IMR-90 (cell line): ENCODE results near the gene HACL1. TPM values are rescaled to one million over a fixed set of nuclear protein-coding genes. Genes with fewer than 3 reads are reported as not detected.

ENCODE experiments used
- ATAC-seq: fragments of 200-7000 bp; cut with Tn5 transposase; 2 replicates; pipeline ENCODE4 v1.9.1; 2020; ENCODE audit warnings: low read depth, mild to moderate bottlenecking, moderate library complexity
- BruUV-seq: library from RNA; stranded (reverse); fragments of 400-500 nt; replicated peaks from 2 replicates; lab custom pipeline; 2021; lab: Mats Ljungman, UMichigan
- CTCF ChIA-PET: fragments of 300-600 bp; formaldehyde crosslinking; extraction: SDS; loops from one replicate; lab custom pipeline; 2021; ENCODE audit warnings: antibody characterized with exemption; lab: Yijun Ruan, JAX
- POLR2A ChIA-PET: fragments of 300-600 bp; sonication (Branson Sonifier 250); formaldehyde crosslinking; loops from one replicate; lab custom pipeline; 2022; ENCODE audit warnings: antibody characterized with exemption; ENCODE audit not compliant: unreplicated experiment; lab: Charles Lee
- DNase-seq: peaks from one replicate; pipeline ENCODE4 v3.0.0; 2013
- H2AFZ ChIP-seq: replicated peaks from 2 replicates; pipeline ENCODE3; 2013; ENCODE audit warnings: low read length, mild to moderate bottlenecking; ENCODE audit not compliant: poor library complexity
- H2AK5ac ChIP-seq: 2 replicates; pipeline ENCODE4 v1.6.1; 2013; ENCODE audit warnings: low read depth, low read length, inconsistent platforms
- H2AK9ac ChIP-seq: replicated peaks from 2 replicates; pipeline ENCODE3; 2013; ENCODE audit warnings: mild to moderate bottlenecking, low read depth, low read length, moderate library complexity; ENCODE audit not compliant: poor library complexity
- H2BK120ac ChIP-seq: 2 replicates; pipeline ENCODE4 v1.6.1; 2013; ENCODE audit warnings: low read depth, low read length, inconsistent platforms
- H2BK15ac ChIP-seq: 3 replicates; pipeline ENCODE4 v1.6.1; 2013; ENCODE audit warnings: low read depth, low read length, inconsistent platforms
- H2BK20ac ChIP-seq: 2 replicates; pipeline ENCODE4 v1.6.1; 2013; ENCODE audit warnings: low read depth, mild to moderate bottlenecking, inconsistent platforms, low read length, moderate library complexity
- H2BK5ac ChIP-seq: 2 replicates; pipeline ENCODE4 v1.6.1; 2013; ENCODE audit warnings: mild to moderate bottlenecking, low read depth, low read length, inconsistent platforms; ENCODE audit not compliant: poor library complexity, severe bottlenecking
- H3K14ac ChIP-seq: replicated peaks from 2 replicates; pipeline ENCODE4 v1.6.1; 2013; ENCODE audit warnings: low read depth, low read length, inconsistent platforms
- H3K18ac ChIP-seq: 2 replicates; pipeline ENCODE4 v1.6.1; 2013; ENCODE audit warnings: low read depth, low read length, control low read depth
- H3K23ac ChIP-seq: 2 replicates; pipeline ENCODE4 v1.6.1; 2013; ENCODE audit warnings: low read depth, low read length, inconsistent platforms
- H3K27ac ChIP-seq: 2 replicates; pipeline ENCODE4 v1.5.1; 2013; ENCODE audit warnings: mild to moderate bottlenecking, control low read depth, low read length; ENCODE audit not compliant: insufficient read depth
- H3K27me3 ChIP-seq: 2 replicates; pipeline ENCODE4 v1.6.1; 2013; ENCODE audit warnings: low read length; ENCODE audit not compliant: control insufficient read depth, insufficient read depth
- H3K36me3 ChIP-seq: 2 replicates; pipeline ENCODE4 v1.6.1; 2013; ENCODE audit warnings: low read length, mixed read lengths; ENCODE audit not compliant: control insufficient read depth, insufficient read depth
- H3K4ac ChIP-seq: 2 replicates; pipeline ENCODE4 v1.6.1; 2013; ENCODE audit warnings: low read depth, low read length, inconsistent platforms
- H3K4me1 ChIP-seq: 2 replicates; pipeline ENCODE4 v1.6.1; 2013; ENCODE audit warnings: low read length, mixed read lengths; ENCODE audit not compliant: control insufficient read depth, insufficient read depth
- H3K4me2 ChIP-seq: 2 replicates; pipeline ENCODE4 v1.6.1; 2013; ENCODE audit warnings: low read depth, mild to moderate bottlenecking, control low read depth, low read length, moderate library complexity
- H3K4me3 ChIP-seq: 2 replicates; pipeline ENCODE4 v1.5.1; 2013; ENCODE audit warnings: low read depth, mild to moderate bottlenecking, control low read depth, low read length, moderate library complexity; ENCODE audit not compliant: insufficient read depth
- H3K56ac ChIP-seq: 2 replicates; pipeline ENCODE4 v1.6.1; 2013; ENCODE audit warnings: low read length, inconsistent platforms; ENCODE audit not compliant: insufficient read depth; ENCODE audit errors: extremely low read depth
- H3K79me1 ChIP-seq, 2 experiments: 2 replicates each; pipeline ENCODE4 v1.6.1; 2013; ENCODE audit warnings: low read length in 2 of 2, inconsistent platforms in 1 of 2, low read depth in 1 of 2
- H3K9ac ChIP-seq: 2 replicates; pipeline ENCODE4 v1.6.1; 2013; ENCODE audit warnings: low read depth, low read length, control low read depth
- H3K9me1 ChIP-seq: 2 replicates; pipeline ENCODE4 v1.6.1; 2013; ENCODE audit warnings: low read length, inconsistent platforms; ENCODE audit not compliant: insufficient read depth
- H3K9me3 ChIP-seq: 2 replicates; pipeline ENCODE4 v1.6.1; 2013; ENCODE audit warnings: low read length; ENCODE audit not compliant: control insufficient read depth, insufficient read depth
- H4K20me1 ChIP-seq: 2 replicates; pipeline ENCODE4 v1.6.1; 2013; ENCODE audit warnings: low read length, inconsistent platforms; ENCODE audit not compliant: insufficient read depth
- H4K5ac ChIP-seq: 2 replicates; pipeline ENCODE4 v1.6.1; 2013; ENCODE audit warnings: mild to moderate bottlenecking, low read depth, low read length, control low read depth
- H4K8ac ChIP-seq, 2 experiments: 2 replicates each; pipeline ENCODE4 v1.6.1; 2013; ENCODE audit warnings: low read depth in 2 of 2, low read length in 2 of 2, control low read depth in 1 of 2, inconsistent platforms in 1 of 2
- H4K91ac ChIP-seq: 2 replicates; pipeline ENCODE4 v1.6.1; 2013; ENCODE audit warnings: low read depth, low read length, inconsistent platforms; ENCODE audit not compliant: insufficient read depth
- BHLHE40 ChIP-seq: fragments of 150-350 bp; IDR thresholded peaks from 2 replicates; pipeline ENCODE4 v1.6.1; 2016; ENCODE audit warnings: mild to moderate bottlenecking, low read depth, low read length
- CEBPB ChIP-seq: IDR thresholded peaks from 2 replicates; pipeline ENCODE4 v1.6.1; 2012; ENCODE audit warnings: low read depth, low read length, improper control_type of control experiment
- NFE2L2 ChIP-seq: fragments of 150-350 bp; IDR thresholded peaks from 2 replicates; pipeline ENCODE4 v1.6.1; 2016; ENCODE audit warnings: low read depth, mild to moderate bottlenecking, low read length
- RAD21 ChIP-seq: IDR thresholded peaks from 2 replicates; pipeline ENCODE4 v1.6.1; 2012; ENCODE audit warnings: low read length, improper control_type of control experiment
- RCOR1 ChIP-seq: IDR thresholded peaks from 2 replicates; pipeline ENCODE4 v1.6.1; 2012; ENCODE audit warnings: mild to moderate bottlenecking, low read length, improper control_type of control experiment; ENCODE audit not compliant: insufficient replicate concordance
- RFX5 ChIP-seq: IDR thresholded peaks from 2 replicates; pipeline ENCODE4 v1.8.0; 2012; ENCODE audit warnings: low read depth, mild to moderate bottlenecking, low read length, moderate library complexity
- USF2 ChIP-seq: fragments of 150-350 bp; IDR thresholded peaks from 2 replicates; pipeline ENCODE4 v1.6.1; 2017; ENCODE audit warnings: mild to moderate bottlenecking, antibody characterized with exemption, low read length, low read depth
- WGBS, 2 experiments: methylation state at CpG; one replicate each; pipeline versions ENCODE4 v1.1.5 to v1.1.7; 2013; ENCODE audit warnings: missing lambda C conversion rate in 2 of 2; ENCODE audit not compliant: insufficient read length in 1 of 2; ENCODE audit errors: extremely low coverage in 2 of 2; 5-methylcytosine and 5-hydroxymethylcytosine counted together
- dilution Hi-C: fragments of 300-500 bp; cut with HindIII; formaldehyde crosslinking; loops from one replicate; pipeline ENCODE4 v1.14.3; 2018; ENCODE audit warnings: low sequenced_read_pairs; ENCODE audit not compliant: unreplicated experiment
- in situ Hi-C: fragments of 300-500 bp; cut with MboI; formaldehyde crosslinking; loops from 3 replicates; pipeline ENCODE4 v1.14.3; 2019; ENCODE audit warnings: low sequenced_read_pairs, inconsistent platforms, mixed read lengths
- intact Hi-C: fragments of 100-400 bp; cut with micrococcal nuclease; formaldehyde crosslinking; loops from 2 replicates; pipeline ENCODE4 v1.10.0; 2022
- polyA plus RNA-seq, 3 experiments: library from polyadenylated mRNA; depleted of rRNA; stranded (reverse); fragments of >200 nt; gene quantifications; 2 replicates each; pipeline ENCODE4 v1.2.3, GENCODE V29; 2012; ENCODE audit warnings: low replicate concordance in 1 of 3
- total RNA-seq: library from RNA; depleted of rRNA; stranded (reverse); fragments of >200 nt; gene quantifications from 2 replicates; pipeline ENCODE4 v1.2.3, GENCODE V29; 2012

Gene HACL1
- total and polyA plus RNA-seq, 2 of the 4 experiments (the other 2 are of a cell fraction), result 9.9 to 28.1 TPM

- H3K27ac ChIP-seq, result no peak overlapping the region
- no peak overlapping the region for H2BK120ac ChIP-seq
- H4K8ac ChIP-seq, result no peak overlapping the region
- H3K14ac ChIP-seq, result no peak overlapping the region
- intact Hi-C loops, result no loop called here
- in situ Hi-C loops, result no loop called here
- peaks cover 2% of the 10 kb centered on the region; the same call in 1 of the 2 replicates for H3K4me1 ChIP-seq
- H3K36me3 ChIP-seq, result no peaks in the 10 kb centered on the region
- CTCF ChIA-PET, result no interaction called here
- peaks cover 0 to 4% of the 10 kb centered on the region in 2 experiments; a peak in 2 of 4 replicates for H3K79me1 ChIP-seq
- no peak overlapping the region for H2AK5ac ChIP-seq
- no peak overlapping the region for H3K23ac ChIP-seq
- no peak for TF ChIP-seq USF2
- no peak for TF ChIP-seq BHLHE40
- no peak for TF ChIP-seq NFE2L2
- no peak for TF ChIP-seq RAD21
- no peak for TF ChIP-seq RCOR1
- TF ChIP-seq RFX5, result no peak
- TF ChIP-seq CEBPB, result peak; percentile 80
- H4K20me1 ChIP-seq, result no peaks in the 10 kb centered on the region
- H3K18ac ChIP-seq, result no peak overlapping the region
- BruUV-seq, result no TSS peak
- H2AK9ac ChIP-seq, result no peak overlapping the region
- no peaks in the 10 kb centered on the region for H3K9me3 ChIP-seq
- no peak overlapping the region for H3K4me2 ChIP-seq
- 86% methylated on average over 1 of the region's 4 CpGs; no CpG with 5 or more reads in 1 of the 2 experiments for WGBS, 2 experiments
- H3K4me3 ChIP-seq, result no peak overlapping the region
- DNase-seq, result peak; percentile 75
- no peak overlapping the region for H4K91ac ChIP-seq
- POLR2A ChIA-PET, result interaction anchor here (0.6 kb wide), 2 partner anchors 19 to 188 kb away, joined by 3 to 8 read pairs; partner anchors contain the start of gene ANKRD28
- no peak overlapping the region for H4K5ac ChIP-seq
- H2AFZ ChIP-seq, result no peak overlapping the region
- ATAC-seq, result peak; percentile 82
- no peak overlapping the region for H2BK5ac ChIP-seq
- no peak overlapping the region for H3K56ac ChIP-seq
- H3K9ac ChIP-seq, result no peak overlapping the region
- no peak overlapping the region for H2BK20ac ChIP-seq
- no peaks in the 10 kb centered on the region for H3K27me3 ChIP-seq
- dilution Hi-C loops, result no loop called here
- no peak overlapping the region for H2BK15ac ChIP-seq
- no peak overlapping the region for H3K4ac ChIP-seq
- H3K9me1 ChIP-seq, result no peaks in the 10 kb centered on the region
Observed at GRCh38 chr3:15610082-15610759, 8.9 kb upstream of the HACL1 start.
